Measurements from ENCODE around the gene FARS2. TPM values are rescaled to one million over a fixed set of nuclear protein-coding genes. Genes with fewer than 3 reads are reported as not detected.

Gene FARS2
- total RNA-seq, 1 experiment from 2014 or later, result 28.2 TPM

GRCh38 chr6:5580736-5581581 lies 319.6 kb downstream of the FARS2 start:
- DNase-seq (ENCODE audit: low read depth), result no peak

GRCh38 chr6:5582762-5583161 lies 321.4 kb downstream of the FARS2 start:
- peak; percentile 22 for DNase-seq (ENCODE audit: low read depth)

GRCh38 chr6:5583528-5583927 lies 322.2 kb downstream of the FARS2 start:
- no peak for DNase-seq (ENCODE audit: low read depth)

GRCh38 chr6:5584078-5584482 lies 322.8 kb downstream of the FARS2 start:
- peak; percentile 48 for DNase-seq (ENCODE audit: low read depth)

GRCh38 chr6:5587648-5588047 lies 326.3 kb downstream of the FARS2 start:
- DNase-seq (ENCODE audit: low read depth), result no peak

- no peak for DNase-seq (ENCODE audit: low read depth)
Measured at GRCh38 chr6:5589422-5590141, 328.3 kb downstream of the FARS2 start.

GRCh38 chr6:5590187-5590586 lies 328.9 kb downstream of the FARS2 start:
- no peak for DNase-seq (ENCODE audit: low read depth)

- no peak for DNase-seq (ENCODE audit: low read depth)
Measured at GRCh38 chr6:5592886-5593519, 331.7 kb downstream of the FARS2 start.

- DNase-seq (ENCODE audit: low read depth), result no peak
Measured at GRCh38 chr6:5595184-5595583, 333.9 kb downstream of the FARS2 start.

GRCh38 chr6:5597413-5597812 lies 336.1 kb downstream of the FARS2 start:
- no peak for DNase-seq (ENCODE audit: low read depth)

- DNase-seq (ENCODE audit: low read depth), result no peak
Measured at GRCh38 chr6:5598123-5598522, 336.8 kb downstream of the FARS2 start.

GRCh38 chr6:5599127-5599526 lies 337.8 kb downstream of the FARS2 start:
- no peak for DNase-seq (ENCODE audit: low read depth)

GRCh38 chr6:5605937-5606336 lies 344.6 kb downstream of the FARS2 start:
- DNase-seq (ENCODE audit: low read depth), result no peak

GRCh38 chr6:5606546-5606945 lies 345.2 kb downstream of the FARS2 start:
- no peak for DNase-seq (ENCODE audit: low read depth)

- no peak for DNase-seq (ENCODE audit: low read depth)
Measured at GRCh38 chr6:5610640-5611039, 349.3 kb downstream of the FARS2 start.

- no peak for DNase-seq (ENCODE audit: low read depth)
Measured at GRCh38 chr6:5617179-5617578, 355.9 kb downstream of the FARS2 start.

GRCh38 chr6:5619249-5619648 lies 357.9 kb downstream of the FARS2 start:
- no peak for DNase-seq (ENCODE audit: low read depth)

GRCh38 chr6:5622276-5623005 lies 361.1 kb downstream of the FARS2 start:
- no peak for DNase-seq (ENCODE audit: low read depth)

- DNase-seq (ENCODE audit: low read depth), result no peak
Measured at GRCh38 chr6:5623769-5624168, 362.5 kb downstream of the FARS2 start.

GRCh38 chr6:5624256-5624655 lies 362.9 kb downstream of the FARS2 start:
- DNase-seq (ENCODE audit: low read depth), result no peak

- DNase-seq (ENCODE audit: low read depth), result no peak
Measured at GRCh38 chr6:5626727-5627426, 365.6 kb downstream of the FARS2 start.
